ENCODE results near the gene RAET1L. TPM values are rescaled to one million over a fixed set of nuclear protein-coding genes. Genes with fewer than 3 reads are reported as not detected.
"Not testable (repeated sequence)": the region's sequence is repeated elsewhere in the genome, so short reads cannot be mapped to it uniquely, and the experiment has no call there.

The RAET1L gene
- total and polyA plus RNA-seq, 9 of the 15 experiments (the other 6 are each of a cell fraction or from before 2014, with no cell fraction given), result not detected

- H2AFZ ChIP-seq (ENCODE audit: low read depth, low read length); H3K9me1 ChIP-seq (ENCODE audit: control insufficient read depth, insufficient read depth, low read length); H3K4me3 ChIP-seq; BruUV-seq (replicated peaks); FAIRE-seq; H3K9ac ChIP-seq (ENCODE audit: insufficient read depth in 1 of 2, low read depth in 2 of 2, low read length in 2 of 2); ATAC-seq; H3K79me2 ChIP-seq (ENCODE audit: control insufficient read depth, insufficient read depth, low read length); H4K20me1 ChIP-seq (replicated peaks; ENCODE audit: control insufficient read depth, insufficient read depth, low read length); H3K4me2 ChIP-seq (ENCODE audit: insufficient read depth, low read length); DNase-seq (ENCODE audit: extremely low read depth in 1 of 4, low spot score in 3 of 4); H3K9me3 ChIP-seq (replicated peaks; ENCODE audit: control insufficient read depth, insufficient read depth, low read depth, low read length); H3K36me3 ChIP-seq (ENCODE audit: control insufficient read depth, insufficient read depth, low read length); in situ Hi-C loops (cut with MboI); H3K27ac ChIP-seq (ENCODE audit: extremely low read depth, low read depth, low read length): not testable (repeated sequence)
- Histone ChIP-seq H3K4me1 (replicated peaks in 1 of 2; ENCODE audit: control insufficient read depth in 2 of 2, insufficient read depth in 2 of 2, low read length in 2 of 2) (peaks cover 18 to 21% of the 10 kb centered on the region in 2 experiments; a peak in 4 of 5 replicates), H3K27me3 (ENCODE audit: control insufficient read depth in 2 of 2, insufficient read depth in 2 of 2, low read length in 2 of 2) (peaks cover 5 to 14% of the 10 kb centered on the region in 2 experiments; a peak in 4 of 5 replicates)
- whole genome bisulfite sequencing (ENCODE audit: insufficient coverage, low coverage, missing lambda C conversion rate), result 1% methylated on average over 5 of the region's 5 CpGs
- intact Hi-C loops (cut with micrococcal nuclease), result loop anchor here (1.0 to 5.0 kb wide), 2 partner anchors 83 to 175 kb away; no protein-coding TSS in a partner anchor
- TF ChIP-seq ZEB2 (IDR thresholded peaks at IDR 0.05) (0 out of 2 replicates have a peak, but pooled peaks have one; percentile 51), MAZ (CRISPR knock-in tag; conservative IDR thresholded peaks at IDR 0.05 in 1 of 2, IDR thresholded peaks at IDR 0.05 in 1 of 2) (0 out of 4 replicates have a peak, but pooled peaks of 1 of the 2 experiments have one; percentile 3)
- TF ChIP-seq, protein P1, sequence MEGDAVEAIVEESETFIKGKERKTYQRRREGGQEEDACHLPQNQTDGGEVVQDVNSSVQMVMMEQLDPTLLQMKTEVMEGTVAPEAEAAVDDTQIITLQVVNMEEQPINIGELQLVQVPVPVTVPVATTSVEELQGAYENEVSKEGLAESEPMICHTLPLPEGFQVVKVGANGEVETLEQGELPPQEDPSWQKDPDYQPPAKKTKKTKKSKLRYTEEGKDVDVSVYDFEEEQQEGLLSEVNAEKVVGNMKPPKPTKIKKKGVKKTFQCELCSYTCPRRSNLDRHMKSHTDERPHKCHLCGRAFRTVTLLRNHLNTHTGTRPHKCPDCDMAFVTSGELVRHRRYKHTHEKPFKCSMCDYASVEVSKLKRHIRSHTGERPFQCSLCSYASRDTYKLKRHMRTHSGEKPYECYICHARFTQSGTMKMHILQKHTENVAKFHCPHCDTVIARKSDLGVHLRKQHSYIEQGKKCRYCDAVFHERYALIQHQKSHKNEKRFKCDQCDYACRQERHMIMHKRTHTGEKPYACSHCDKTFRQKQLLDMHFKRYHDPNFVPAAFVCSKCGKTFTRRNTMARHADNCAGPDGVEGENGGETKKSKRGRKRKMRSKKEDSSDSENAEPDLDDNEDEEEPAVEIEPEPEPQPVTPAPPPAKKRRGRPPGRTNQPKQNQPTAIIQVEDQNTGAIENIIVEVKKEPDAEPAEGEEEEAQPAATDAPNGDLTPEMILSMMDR (IDR thresholded peaks at IDR 0.05 in 2 of 3, conservative IDR thresholded peaks at IDR 0.05 in 1 of 3; ENCODE audit: insufficient read depth in 2 of 3, low read depth in 1 of 3, low read length in 3 of 3), result 0 out of 6 replicates have a peak, but pooled peaks of 1 of the 3 experiments have one; percentile 5
- POLR2A ChIA-PET, result interaction anchor here (0.7 to 1.0 kb wide), 2 partner anchors 18 to 82 kb away, joined by 3 read pairs; no protein-coding TSS in a partner anchor
- CTCF ChIA-PET (ENCODE audit: low intra/inter-chr PET ratio), result interaction anchor here (0.8 to 4.4 kb wide), 3 partner anchors 82 to 315 kb away, joined by 3 to 70 read pairs (median 4); no protein-coding TSS in a partner anchor
Observed at GRCh38 chr6:150017186-150017521, 8.2 kb downstream of the RAET1L start.

All from K562 (cell line).